ENCODE measurements around the gene CHST8.
A peak's percentile ranks its signal among the peaks of the same experiment; 100 is the strongest.

The CHST8 gene

DNA sequence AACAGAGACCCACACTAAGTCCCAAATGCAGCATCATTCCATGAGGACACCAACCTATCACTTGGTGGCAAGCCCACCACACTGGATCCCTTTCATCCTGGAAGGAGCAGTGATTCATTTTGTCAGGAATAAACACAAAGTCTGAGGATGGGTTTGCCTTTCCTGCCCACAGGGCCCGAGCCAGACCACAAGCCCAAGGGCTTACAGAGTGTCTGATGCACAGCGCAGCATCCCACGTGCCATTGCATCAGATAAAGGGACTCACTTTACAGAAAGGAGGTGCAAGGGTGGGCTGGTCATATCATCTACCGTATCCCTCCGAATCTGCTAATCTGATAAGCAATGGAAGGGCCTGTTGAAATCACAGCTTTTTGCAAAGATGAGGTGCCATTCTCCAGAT, 162.7 kb downstream of the CHST8 start:
- H3K4me3 ChIP-seq (ENCODE audit: low read depth, low read length) = no peak overlapping the region

DNA sequence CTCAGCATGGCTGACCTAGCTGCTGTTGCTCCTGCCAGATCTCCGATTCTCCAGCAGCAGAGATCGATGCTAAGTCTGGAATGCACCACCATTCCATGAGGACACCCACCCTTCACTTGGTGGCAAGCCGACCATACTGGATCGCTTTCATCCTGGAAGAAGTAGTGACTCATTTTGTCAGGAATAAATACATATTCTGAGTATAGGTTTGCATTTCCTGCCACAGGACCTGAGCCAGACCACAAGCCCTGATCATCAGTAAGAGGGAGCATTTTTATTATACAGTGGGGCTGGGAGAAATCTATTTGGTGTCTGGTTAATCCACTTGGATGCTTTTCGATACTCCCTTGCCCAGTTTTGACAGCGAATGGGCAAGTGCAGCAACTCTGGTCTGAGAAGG, 164.0 kb downstream of the CHST8 start:
- no peak overlapping the region for H3K4me3 ChIP-seq (ENCODE audit: low read depth, low read length)

GRCh38 chr19:33788676-33789075, 166.9 kb downstream of the CHST8 start:
- no peak overlapping the region for H3K4me3 ChIP-seq (ENCODE audit: low read depth, low read length)

DNA sequence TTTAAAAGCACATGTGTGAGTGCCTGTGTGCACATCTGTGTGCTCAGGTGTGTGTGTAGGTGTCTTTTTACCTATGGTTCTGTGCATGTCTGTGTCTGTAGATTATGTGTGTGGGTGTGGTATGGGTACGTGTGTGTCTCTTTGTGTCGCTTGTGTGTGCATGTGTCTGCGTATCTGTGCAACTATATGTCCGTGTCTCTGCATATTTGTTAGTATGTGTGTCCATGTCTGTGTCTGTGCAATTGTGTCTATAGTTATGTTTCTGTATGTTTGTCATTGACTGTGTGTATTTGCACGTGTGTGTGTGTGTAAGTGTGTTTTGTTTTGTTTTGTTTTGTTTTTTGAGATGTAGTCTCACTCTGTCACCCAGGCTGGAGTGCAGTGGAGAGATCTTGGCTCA, 167.6 kb downstream of the CHST8 start:
- H3K4me3 ChIP-seq (ENCODE audit: low read depth, low read length) = no peak overlapping the region

DNA sequence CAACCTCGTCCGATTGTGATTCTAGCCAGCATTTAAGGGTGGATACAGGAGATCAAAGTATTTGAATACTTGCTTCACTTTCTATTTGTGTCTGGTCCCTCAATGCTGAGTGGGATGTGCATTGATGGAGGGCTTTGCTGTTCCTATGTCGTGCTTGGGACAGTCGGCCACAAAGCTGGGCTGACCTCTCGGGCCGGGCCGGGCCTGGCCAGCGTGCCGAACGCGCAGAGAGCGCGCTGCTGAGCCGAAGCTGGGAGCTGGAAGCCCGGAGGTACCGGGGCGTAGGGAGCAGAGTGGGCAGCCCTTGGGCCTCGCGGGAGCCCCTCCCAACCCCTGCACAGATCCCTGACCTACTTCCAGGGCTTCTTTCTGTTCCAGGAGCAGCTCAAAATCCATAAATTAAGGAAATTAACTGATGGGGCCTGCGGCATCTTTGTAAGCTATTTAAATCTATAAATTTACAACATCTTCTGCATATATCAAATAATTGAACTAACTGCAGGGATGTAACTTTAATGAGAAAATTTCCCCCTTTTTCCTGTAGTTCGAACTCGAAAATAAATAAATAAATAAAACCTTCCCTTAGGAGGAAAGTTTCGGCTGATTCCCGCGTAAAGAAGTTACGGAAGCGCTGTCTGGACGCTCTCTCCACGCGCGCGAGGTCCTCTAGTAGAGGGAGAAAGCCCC, 173.1 kb downstream of the CHST8 start:
- peak overlapping the region; percentile 65 for H3K4me3 ChIP-seq (ENCODE audit: low read depth, low read length)

GRCh38 chr19:33795370-33796163, 173.8 kb downstream of the CHST8 start:
- H3K4me3 ChIP-seq (ENCODE audit: low read depth, low read length) = peak overlapping the region; percentile 65

DNA sequence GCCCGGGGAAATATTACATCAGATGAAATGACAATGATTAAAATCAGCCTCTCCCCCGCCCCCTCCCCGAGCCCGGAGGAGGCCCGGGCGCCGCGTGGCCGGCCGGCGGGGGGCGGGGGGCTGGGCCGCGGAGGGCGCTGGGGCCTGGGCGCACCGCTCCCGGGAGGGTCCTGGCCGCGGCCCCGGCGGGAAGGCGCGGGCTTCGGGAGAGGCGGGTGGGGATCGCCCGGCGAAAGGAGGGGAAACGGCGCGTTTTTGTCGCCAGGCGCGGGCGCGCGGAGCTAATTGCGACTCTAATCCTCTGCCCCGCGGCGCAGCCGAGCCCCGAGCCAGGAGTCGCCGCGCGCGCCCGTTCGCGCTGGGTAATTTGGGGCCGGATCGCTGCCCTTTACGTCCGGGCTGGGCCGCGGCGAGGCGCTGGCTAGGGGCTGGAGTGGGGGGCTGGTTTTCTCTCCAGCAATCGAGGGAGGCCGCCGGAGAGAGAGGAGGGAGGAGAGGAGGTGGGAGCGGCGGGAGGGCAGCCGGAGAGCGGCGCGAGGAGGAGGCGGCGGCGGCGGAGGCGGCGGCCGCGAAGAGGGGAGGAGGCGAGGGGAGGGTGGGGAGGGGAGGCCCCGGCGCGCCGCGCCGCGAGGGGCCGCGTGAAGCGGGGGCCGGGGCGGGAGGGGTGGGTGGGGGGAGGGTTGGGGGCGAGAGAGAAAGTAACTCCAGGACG, 174.6 kb downstream of the CHST8 start, which contains the start of gene KCTD15:
KCTD15 (plus strand) TSS at position 707 of the 712 bp plus-strand sequence. CDS start 3,585 bp downstream, outside the sequence.
- peak within 1 kb of the TSS; percentile 77 for H3K4me3 ChIP-seq (ENCODE audit: low read depth, low read length)

- peak overlapping the region; percentile 77 for H3K4me3 ChIP-seq (ENCODE audit: low read depth, low read length)
These were observed 176.3 kb downstream of the CHST8 start for GRCh38 chr19:33797802-33798671.

DNA sequence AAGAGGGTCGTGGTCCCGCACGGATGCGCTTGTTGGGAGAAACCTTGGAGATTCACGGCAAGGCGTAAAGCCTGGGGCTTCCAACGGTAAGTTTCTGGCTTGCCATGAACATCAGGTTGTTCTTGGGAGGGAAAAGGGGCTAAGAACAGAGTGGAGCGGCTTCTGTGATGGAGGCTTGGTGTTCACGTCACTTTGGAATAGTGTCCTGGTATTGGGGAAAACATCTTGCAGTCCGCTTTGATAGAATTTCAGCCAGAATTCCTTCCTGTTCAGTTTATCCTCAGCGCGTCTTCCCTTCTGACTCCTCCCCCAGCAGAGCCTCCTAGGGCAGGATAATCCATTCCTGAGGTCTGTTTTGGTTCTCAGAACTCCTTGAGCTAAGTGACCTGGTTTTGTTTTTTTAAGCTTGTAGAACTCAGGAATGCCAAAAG, 176.9 kb downstream of the CHST8 start:
- peak overlapping the region; percentile 67 for H3K4me3 ChIP-seq (ENCODE audit: low read depth, low read length)

DNA sequence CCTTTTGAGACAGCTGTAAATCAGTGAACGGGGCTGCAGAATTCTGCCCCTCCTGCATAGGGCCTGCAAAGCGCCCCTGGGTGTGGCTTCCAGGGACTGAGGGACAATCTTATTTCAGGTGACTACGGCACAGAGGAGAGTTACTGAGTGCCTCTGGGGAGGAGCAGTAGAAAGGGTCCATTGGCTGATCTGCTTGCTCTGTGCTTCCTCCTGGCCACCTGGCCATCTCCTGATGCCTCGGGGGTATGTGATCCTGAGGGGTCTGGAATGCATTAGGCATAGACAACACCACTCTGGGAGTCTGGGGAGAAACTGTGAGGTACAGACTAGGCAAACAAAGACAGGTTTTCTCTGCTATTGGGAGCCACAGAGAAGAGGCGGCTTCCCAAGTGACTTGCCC, 177.7 kb downstream of the CHST8 start:
- H3K4me3 ChIP-seq (ENCODE audit: low read depth, low read length) = peak overlapping the region; percentile 14

- no peak overlapping the region for H3K4me3 ChIP-seq (ENCODE audit: low read depth, low read length)
These were observed 178.4 kb downstream of the CHST8 start for GRCh38 chr19:33800012-33800680.

GRCh38 chr19:33801411-33801810, 179.7 kb downstream of the CHST8 start:
- H3K4me3 ChIP-seq (ENCODE audit: low read depth, low read length) = no peak overlapping the region

DNA sequence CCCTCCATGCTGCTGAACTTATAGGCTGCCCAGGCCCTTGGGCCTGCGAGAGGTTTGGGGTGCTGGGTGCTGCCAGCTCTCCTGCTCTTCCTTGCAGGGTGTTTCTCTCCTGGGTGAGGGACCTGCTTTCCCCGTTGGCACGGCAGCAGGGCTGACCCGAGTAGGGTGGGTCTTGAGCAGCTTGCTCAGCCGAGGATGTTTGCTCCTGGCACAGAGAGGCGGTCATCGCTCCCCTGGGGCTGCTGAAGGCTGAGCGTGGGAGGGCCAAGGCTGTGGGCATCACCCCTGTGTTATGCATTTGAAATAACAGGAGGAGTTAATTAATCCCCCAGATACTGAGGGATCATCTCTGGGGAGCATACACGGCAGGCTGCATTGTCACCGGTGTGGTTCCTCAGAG, 180.2 kb downstream of the CHST8 start:
- H3K4me3 ChIP-seq (ENCODE audit: low read depth, low read length) = no peak overlapping the region

- no peak overlapping the region for H3K4me3 ChIP-seq (ENCODE audit: low read depth, low read length)
These were observed 181.0 kb downstream of the CHST8 start for GRCh38 chr19:33802801-33803200.

DNA sequence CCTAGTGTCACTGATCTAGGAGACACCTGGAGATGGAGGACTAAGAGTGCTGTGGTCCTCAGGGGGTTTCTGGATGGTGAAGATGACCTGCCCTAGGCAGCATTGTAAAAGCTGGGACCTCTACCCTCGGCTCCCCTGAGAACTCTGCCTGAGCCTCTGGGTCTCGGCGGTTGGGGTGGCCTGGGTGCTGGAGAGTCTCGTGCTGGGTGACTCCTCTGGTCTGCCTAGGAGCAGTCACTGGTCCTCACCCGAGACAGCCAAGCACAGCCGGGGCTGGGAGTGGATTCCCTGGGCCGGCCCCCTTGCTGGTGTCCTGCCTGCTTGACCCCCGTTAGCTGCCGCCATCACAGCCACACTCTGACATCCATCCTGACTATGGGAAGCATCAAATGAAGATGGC, 181.6 kb downstream of the CHST8 start:
- no peak overlapping the region for H3K4me3 ChIP-seq (ENCODE audit: low read depth, low read length)

GRCh38 chr19:33804021-33804799, 182.5 kb downstream of the CHST8 start:
- H3K4me3 ChIP-seq (ENCODE audit: low read depth, low read length) = no peak overlapping the region

DNA sequence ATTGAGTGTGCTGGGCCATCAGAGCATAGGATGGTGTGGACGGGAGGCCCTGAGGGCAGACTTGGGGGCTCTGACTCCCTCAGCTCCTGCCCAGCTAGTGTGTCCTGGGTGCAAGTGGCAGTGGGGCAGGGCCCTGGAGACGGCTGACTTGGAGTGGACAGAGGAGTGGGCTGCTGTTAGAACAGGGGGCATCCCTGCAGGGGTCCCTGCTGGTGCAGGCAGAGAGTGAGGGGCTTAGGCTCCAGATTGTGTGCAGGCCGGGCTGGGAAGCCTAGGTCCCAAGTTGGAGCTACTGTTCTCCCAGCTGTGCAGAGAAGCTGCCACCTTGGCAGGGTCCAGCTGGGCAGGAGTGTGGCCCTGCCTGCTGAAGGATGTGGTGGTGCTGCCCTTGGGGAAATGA, 183.6 kb downstream of the CHST8 start:
- H3K4me3 ChIP-seq (ENCODE audit: low read depth, low read length) = no peak overlapping the region

DNA sequence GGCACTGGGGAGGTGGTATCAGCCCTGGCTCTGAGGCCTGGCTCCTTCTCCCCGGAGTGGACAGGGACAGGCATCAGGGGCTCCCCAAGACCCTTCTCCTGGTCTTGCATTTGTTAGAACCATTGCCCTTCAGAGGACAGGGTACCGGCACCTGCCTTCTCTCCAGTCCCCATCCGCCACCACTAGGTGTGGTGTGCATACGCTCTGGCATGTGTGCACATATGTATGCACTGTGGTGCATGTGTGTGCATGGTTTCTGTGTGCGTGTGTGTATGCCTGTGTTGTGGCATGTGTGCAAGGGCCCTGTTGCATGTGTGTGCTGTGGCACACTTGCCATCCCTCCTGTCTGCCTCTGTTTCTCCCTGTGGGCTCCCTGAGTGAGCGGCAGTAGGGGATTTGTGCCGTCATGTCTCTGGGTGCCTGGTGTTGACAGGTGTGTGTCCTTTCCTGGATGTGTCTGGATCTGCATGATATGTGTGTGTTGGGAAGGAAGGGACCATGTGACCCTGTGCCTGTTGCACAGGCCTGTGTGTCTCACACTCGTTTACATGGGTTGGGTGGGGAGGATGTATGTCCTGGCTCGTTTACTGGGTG, 184.2 kb downstream of the CHST8 start:
- H3K4me3 ChIP-seq (ENCODE audit: low read depth, low read length) = no peak overlapping the region

- no peak overlapping the region for H3K4me3 ChIP-seq (ENCODE audit: low read depth, low read length)
These were observed 184.7 kb downstream of the CHST8 start for GRCh38 chr19:33806434-33806881.

Measured in iPS-11a (cell line).